Stomach (tissue), 9 donors: ENCODE measurements around the gene ZNF474. TPM values are rescaled to one million over a fixed set of nuclear protein-coding genes. Genes with fewer than 3 reads are reported as not detected.
A peak's percentile ranks its signal among the peaks of the same experiment; 100 is the strongest.

Source experiments
- DNase-seq, 2 donors: peaks; one replicate each; pipeline versions ENCODE4 v3.0.0 to v3.0.0-alpha.2; 2013 to 2019
- H3K27ac ChIP-seq, 5 donors: fragments of 200-600 bp in 4 of 5; sonication (generic) in 4 of 5; one replicate each; pipeline ENCODE4 v1.5.1; 2013 to 2019; ENCODE audit warnings: mild to moderate bottlenecking in 1 of 5, moderate library complexity in 1 of 5
- H3K27me3 ChIP-seq, 3 donors: fragments of 200-600 bp; sonication (generic); one replicate each; pipeline ENCODE4 v1.5.1; 2017 to 2019; ENCODE audit warnings: mixed run types in 1 of 3
- H3K36me3 ChIP-seq, 4 donors: fragments of 200-600 bp; sonication (generic); 1 replicate in 3 of 4; 2 replicates in 1 of 4; pipeline ENCODE4 v1.5.1; 2016 to 2019
- H3K4me1 ChIP-seq, 4 donors: fragments of 200-600 bp; sonication (generic); one replicate each; pipeline ENCODE4 v1.5.1; 2016 to 2019
- H3K4me3 ChIP-seq, 4 donors: fragments of 200-600 bp; sonication (generic) in 3 of 4; one replicate each; pipeline ENCODE4 v1.5.1; 2016 to 2019; ENCODE audit warnings: mild to moderate bottlenecking in 1 of 4
- H3K9me3 ChIP-seq, 4 donors: fragments of 200-600 bp; sonication (generic); one replicate each; pipeline ENCODE4 v1.5.1; 2016 to 2019
- CTCF ChIP-seq, 7 experiments: fragments of 450-650 bp in 4 of 7; fragments of 200-600 bp in 3 of 7; sonication (generic) in 3 of 7; IDR thresholded peaks; one replicate each; pipeline ENCODE4 v1.5.1; 2016 to 2019; ENCODE audit warnings: antibody characterized with exemption in 7 of 7, control low read depth in 2 of 7, mild to moderate bottlenecking in 1 of 7
- EP300 ChIP-seq: sonication (generic); formaldehyde crosslinking; IDR thresholded peaks from one replicate; pipeline ENCODE4 v1.6.1; 2017; ENCODE audit warnings: antibody characterized with exemption
- POLR2A ChIP-seq, 4 donors: fragments of 450-650 bp; IDR thresholded peaks; one replicate each; pipeline ENCODE4 v1.6.1; 2016; ENCODE audit warnings: antibody characterized with exemption in 4 of 4, control low read depth in 2 of 4, mild to moderate bottlenecking in 1 of 4, moderate library complexity in 1 of 4
- POLR2AphosphoS5 ChIP-seq, 3 donors: sonication (generic); formaldehyde crosslinking; IDR thresholded peaks; one replicate each; pipeline ENCODE4 v1.6.1; 2016; ENCODE audit warnings: antibody characterized with exemption in 3 of 3
- WGBS, 5 donors: extraction: QIAGEN DNeasy Blood & Tissue Kit in 3 of 5; methylation state at CpG; one replicate each; pipeline versions ENCODE4 v1.1.5 to v1.1.7; 2013 to 2018; 5-methylcytosine and 5-hydroxymethylcytosine counted together
- intact Hi-C: fragments of 100-400 bp; cut with DNase I; formaldehyde crosslinking; loops from one replicate; pipeline ENCODE4 v1.15.1; 2023; ENCODE audit warnings: low total_unique reads
- polyA plus RNA-seq, 3 donors: library from polyadenylated mRNA; stranded (reverse); fragments of 200-250 nt; gene quantifications; one replicate each; pipeline ENCODE4 v1.2.3, GENCODE V29; 2013
- total RNA-seq, 5 donors: library from RNA; depleted of rRNA; stranded (reverse); fragments of >200 nt; gene quantifications; one replicate each; pipeline versions ENCODE4 v1.1.0 to v1.2.3, GENCODE V29; 2014 to 2016
- donor health status: healthy with polysubstance abuse.
- donor health status: Bipolar disorder and iron deficiency.
- donor health status: healthy.

Gene ZNF474
- total and polyA plus RNA-seq, 8 donors = 0.08 to 0.37 TPM; not detected in 6

GRCh38 chr5:122126177-122126755 is 3.1 kb upstream of the ZNF474 start:
- intact Hi-C loops = no loop called here
- Histone ChIP-seq H3K27me3 (no peaks in the 10 kb centered on the region), H3K4me3 (no peak overlapping the region), H3K9me3 (no peaks in the 10 kb centered on the region), H3K27ac (peak overlapping the region in 2 of 5 donors; percentile 24 to 30), H3K36me3 (no peaks in the 10 kb centered on the region), H3K4me1 (no peaks in the 10 kb centered on the region)
- TF ChIP-seq CTCF (IDR thresholded peaks at IDR 0.05) = no peak
- TF ChIP-seq POLR2AphosphoS5 (IDR thresholded peaks at IDR 0.05) = no peak
- TF ChIP-seq EP300 = no peak
- TF ChIP-seq POLR2A (IDR thresholded peaks at IDR 0.05) = no peak
- WGBS, 5 donors = 52 to 66% (median 57%) methylated on average over 2 of the region's 2 CpGs
- no peak for DNase-seq

- peak overlapping the region in 3 of 5 donors; percentile 24 to 39 (median 30) for H3K27ac ChIP-seq
- 59 to 77% (median 73%) methylated on average over 10 of the region's 10 CpGs for WGBS, 5 donors
- no peak overlapping the region for H3K4me3 ChIP-seq
- intact Hi-C loops = no loop called here
- no peak for TF ChIP-seq CTCF (IDR thresholded peaks at IDR 0.05)
- H3K9me3 ChIP-seq = no peaks in the 10 kb centered on the region
- H3K27me3 ChIP-seq = no peaks in the 10 kb centered on the region
- no peaks in the 10 kb centered on the region for H3K36me3 ChIP-seq
- DNase-seq = peak in 1 of 2 donors; percentile 30
- H3K4me1 ChIP-seq = no peaks in the 10 kb centered on the region
Measured at GRCh38 chr5:122126756-122127321, 2.5 kb upstream of the ZNF474 start.

DNA sequence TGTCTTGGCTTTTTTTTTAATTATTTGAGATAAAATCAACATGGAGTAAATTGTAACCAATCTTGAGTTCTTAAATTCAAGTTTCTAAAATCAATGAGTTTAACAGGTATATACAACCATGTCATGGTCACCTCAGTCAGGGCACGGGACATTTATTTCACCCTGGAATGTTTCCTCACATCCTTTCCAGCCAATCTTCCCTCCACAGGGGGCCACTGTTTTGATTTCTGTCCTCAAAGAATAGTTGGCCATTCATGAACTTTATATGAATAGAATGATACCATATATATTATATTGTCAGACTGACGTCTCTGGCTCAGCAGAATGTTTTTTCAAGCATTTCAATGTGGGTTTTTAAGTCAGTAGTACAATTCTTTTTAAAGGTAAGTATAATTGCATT is 806 bp downstream of the ZNF474 start:
- Histone ChIP-seq H3K9me3 (no peaks in the 10 kb centered on the region), H3K36me3 (no peaks in the 10 kb centered on the region), H3K4me3 (no peak overlapping the region), H3K4me1 (no peaks in the 10 kb centered on the region), H3K27ac (no peak overlapping the region), H3K27me3 (no peaks in the 10 kb centered on the region)
- intact Hi-C loops = no loop called here
- no peak for DNase-seq
- no peak for TF ChIP-seq POLR2AphosphoS5 (IDR thresholded peaks at IDR 0.05)
- TF ChIP-seq CTCF (IDR thresholded peaks at IDR 0.05) = no peak
- no peak for TF ChIP-seq EP300
- no peak for TF ChIP-seq POLR2A (IDR thresholded peaks at IDR 0.05)
- WGBS, 5 donors = 77 to 84% (median 80%) methylated on average over 2 of the region's 2 CpGs

- WGBS, 5 donors = 78 to 89% (median 86%) methylated on average over 4 of the region's 4 CpGs
- intact Hi-C loops = no loop called here
- Histone ChIP-seq H3K36me3 (no peaks in the 10 kb centered on the region), H3K4me1 (no peaks in the 10 kb centered on the region), H3K27me3 (no peaks in the 10 kb centered on the region), H3K9me3 (no peaks in the 10 kb centered on the region), H3K27ac (no peak overlapping the region), H3K4me3 (no peak overlapping the region)
- TF ChIP-seq EP300 = no peak
- no peak for TF ChIP-seq CTCF (IDR thresholded peaks at IDR 0.05)
- no peak for TF ChIP-seq POLR2AphosphoS5 (IDR thresholded peaks at IDR 0.05)
- no peak for TF ChIP-seq POLR2A (IDR thresholded peaks at IDR 0.05)
- DNase-seq = no peak
Measured at GRCh38 chr5:122137702-122138101, 8.4 kb downstream of the ZNF474 start.
